ENCODE measurements around the gene THAP2. TPM values are rescaled to one million over a fixed set of nuclear protein-coding genes. Genes with fewer than 3 reads are reported as not detected.

The THAP2 gene
- total and polyA plus RNA-seq, 4 donors = 2.7 to 10.5 (median 4.1) TPM

GRCh38 chr12:71661977-71662530 lies 2.0 kb upstream of the THAP2 start:
- peak overlapping the region; percentile 94 for H3K9ac ChIP-seq (ENCODE audit: insufficient read depth in 1 of 2, low read length in 2 of 2)
- peaks cover 2 to 20% (median 10%) of the 10 kb centered on the region in 4 donors for H3K36me3 ChIP-seq (ENCODE audit: control insufficient read depth in 4 of 4, insufficient read depth in 4 of 4, low read length in 4 of 4)
- WGBS, 2 donors = 6 to 12% methylated on average over 8 of the region's 8 CpGs
- peaks cover 0 to 25% (median 7%) of the 10 kb centered on the region in 5 donors for H3K4me1 ChIP-seq (ENCODE audit: control insufficient read depth in 5 of 5, insufficient read depth in 5 of 5, low read length in 5 of 5)
- no peak for TF ChIP-seq CTCF (IDR thresholded peaks at IDR 0.05; ENCODE audit: control extremely low read depth, extremely low read depth)
- H3K27me3 ChIP-seq (ENCODE audit: control insufficient read depth in 3 of 3, insufficient read depth in 3 of 3, low read length in 2 of 3) = no peaks in the 10 kb centered on the region
- DNase-seq = peak in 2 of 3 donors; percentile 33 to 44
- no peak for ATAC-seq (ENCODE audit: insufficient read depth, low FRiP score)
- no peak overlapping the region for H3K27ac ChIP-seq (ENCODE audit: low read depth in 1 of 2, low read length in 1 of 2)
- H3K4me3 ChIP-seq = no peak overlapping the region
- no peaks in the 10 kb centered on the region for H3K9me3 ChIP-seq (ENCODE audit: control insufficient read depth in 4 of 4, insufficient read depth in 3 of 4, low read length in 3 of 4)

GRCh38 chr12:71662849-71663560 lies 1.1 kb upstream of the THAP2 start:
- TF ChIP-seq CTCF (IDR thresholded peaks at IDR 0.05; ENCODE audit: control extremely low read depth, extremely low read depth) = no peak
- WGBS, 2 donors = 0 to 1% methylated on average over 52 to 53 of the region's 53 CpGs
- H3K4me1 ChIP-seq (ENCODE audit: control insufficient read depth in 5 of 5, insufficient read depth in 5 of 5, low read length in 5 of 5) = peaks cover 0 to 25% (median 7%) of the 10 kb centered on the region in 5 donors

DNA sequence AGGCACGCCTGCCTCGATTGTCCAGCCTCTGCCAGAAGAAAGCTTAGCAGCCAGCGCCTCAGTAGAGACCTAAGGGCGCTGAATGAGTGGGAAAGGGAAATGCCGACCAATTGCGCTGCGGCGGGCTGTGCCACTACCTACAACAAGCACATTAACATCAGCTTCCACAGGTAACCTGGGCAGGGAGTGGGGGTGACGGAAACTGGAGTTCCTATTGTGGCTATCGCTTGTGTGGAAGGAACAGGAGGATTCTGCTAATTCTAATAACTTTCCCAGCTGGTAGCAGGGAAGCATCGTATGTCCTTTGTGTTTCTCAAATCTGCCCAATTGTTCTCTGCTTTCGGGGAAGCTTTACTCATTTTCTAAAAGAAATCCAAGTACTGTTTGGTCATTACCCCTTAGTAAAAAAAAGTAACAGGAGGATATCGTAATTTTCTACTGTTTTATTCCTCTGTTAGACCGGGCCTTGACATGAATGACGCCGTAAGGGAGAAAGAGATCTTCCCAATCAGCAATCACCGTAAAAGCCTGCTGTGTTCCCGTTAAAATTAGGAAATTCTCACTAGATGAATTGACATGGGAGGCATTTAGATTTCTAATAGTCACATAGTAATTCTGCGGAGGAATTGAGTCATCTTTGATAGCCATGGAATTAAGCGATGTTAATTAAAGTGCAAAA lies 449 bp downstream of the THAP2 start:
- Histone ChIP-seq H3K9me3 (ENCODE audit: control insufficient read depth in 4 of 4, insufficient read depth in 3 of 4, low read length in 3 of 4) (no peaks in the 10 kb centered on the region), H3K27ac (ENCODE audit: low read depth in 1 of 2, low read length in 1 of 2) (peak overlapping the region; percentile 89 to 98), H3K4me1 (ENCODE audit: control insufficient read depth in 5 of 5, insufficient read depth in 5 of 5, low read length in 5 of 5) (peaks cover 0 to 25% (median 7%) of the 10 kb centered on the region in 5 donors), H3K4me3 (peak overlapping the region; percentile 80), H3K9ac (ENCODE audit: insufficient read depth in 1 of 2, low read length in 2 of 2) (peak overlapping the region; percentile 90 to 100), H3K27me3 (ENCODE audit: control insufficient read depth in 3 of 3, insufficient read depth in 3 of 3, low read length in 2 of 3) (no peaks in the 10 kb centered on the region), H3K36me3 (ENCODE audit: control insufficient read depth in 4 of 4, insufficient read depth in 4 of 4, low read length in 4 of 4) (peaks cover 0 to 11% (median 3%) of the 10 kb centered on the region in 4 donors)
- TF ChIP-seq CTCF (IDR thresholded peaks at IDR 0.05; ENCODE audit: control extremely low read depth, extremely low read depth) = no peak
- ATAC-seq (ENCODE audit: insufficient read depth, low FRiP score) (no peak), DNase-seq (no peak)
- 1% methylated on average over 20 of the region's 20 CpGs for WGBS, 2 donors

More at GRCh38 chr12:71662849-71663560, 1.1 kb upstream of the THAP2 start:
- Histone ChIP-seq H3K9me3 (ENCODE audit: control insufficient read depth in 4 of 4, insufficient read depth in 3 of 4, low read length in 3 of 4) (no peaks in the 10 kb centered on the region), H3K4me3 (peak overlapping the region; percentile 97), H3K27me3 (ENCODE audit: control insufficient read depth in 3 of 3, insufficient read depth in 3 of 3, low read length in 2 of 3) (no peaks in the 10 kb centered on the region), H3K9ac (ENCODE audit: insufficient read depth in 1 of 2, low read length in 2 of 2) (peak overlapping the region; percentile 94), H3K27ac (ENCODE audit: low read depth in 1 of 2, low read length in 1 of 2) (peak overlapping the region; percentile 84 to 97), H3K36me3 (ENCODE audit: control insufficient read depth in 4 of 4, insufficient read depth in 4 of 4, low read length in 4 of 4) (peaks cover 0 to 19% (median 9%) of the 10 kb centered on the region in 4 donors)
- ATAC-seq (ENCODE audit: insufficient read depth, low FRiP score) (peak; percentile 29), DNase-seq (peak; percentile 74 to 78 (median 78))
